Pancreas (tissue), 10 donors: ENCODE measurements around the gene KCNMA1. TPM values are rescaled to one million over a fixed set of nuclear protein-coding genes. Genes with fewer than 3 reads are reported as not detected.

ENCODE experiments used
- ATAC-seq, 4 donors: fragments of 200-7000 bp; cut with Tn5 transposase; one replicate each; pipeline versions ENCODE4 v1.8.0 to v1.9.1; 2020; ENCODE audit warnings: mild to moderate bottlenecking in 4 of 4, moderate library complexity in 4 of 4
- DNase-seq, 6 donors: peaks; one replicate each; pipeline ENCODE4 v3.0.0-alpha.2; 2020
- FAIRE-seq: peaks from 2 replicates; lab custom pipeline; 2012; peaks lifted over from hg19 to GRCh38; lab: Jason Lieb, UNC
- H3K27ac ChIP-seq, 4 donors: fragments of 200-600 bp; sonication (generic); 1 replicate in 3 of 4; 2 replicates in 1 of 4; pipeline versions ENCODE4 v1.5.0 to v1.8.0; 2020
- H3K27me3 ChIP-seq, 4 donors: fragments of 200-600 bp; one replicate each; pipeline ENCODE4 v1.8.0; 2021
- H3K36me3 ChIP-seq, 3 donors: fragments of 200-600 bp; sonication (generic) in 1 of 3; one replicate each; pipeline versions ENCODE4 v1.5.0 to v1.8.0; 2020 to 2021
- H3K4me1 ChIP-seq, 3 donors: fragments of 200-600 bp; one replicate each; pipeline ENCODE4 v1.8.0; 2021
- H3K4me3 ChIP-seq, 4 donors: fragments of 200-600 bp; sonication (generic) in 2 of 4; one replicate each; pipeline versions ENCODE4 v1.5.0 to v1.8.0; 2020 to 2021
- H3K9me3 ChIP-seq, 4 donors: fragments of 200-600 bp; one replicate each; pipeline ENCODE4 v1.8.0; 2021
- WGBS, 2 donors: extraction: QIAGEN DNeasy Blood & Tissue Kit; methylation state at CpG; one replicate each; pipeline ENCODE4 v1.1.7; 2013; 5-methylcytosine and 5-hydroxymethylcytosine counted together
- intact Hi-C, 3 donors: fragments of 100-400 bp; cut with DNase I; formaldehyde crosslinking; loops; one replicate each; pipeline versions ENCODE4 v1.11.1 to v1.14.2; 2022
- polyA plus RNA-seq, 2 donors: library from polyadenylated mRNA; stranded (reverse); fragments of 200-250 nt; gene quantifications; one replicate each; pipeline ENCODE4 v1.2.3, GENCODE V29; 2013
- total RNA-seq, 6 donors: library from RNA; stranded (reverse); fragmentation: NEBNext Ultra II Directional in 4 of 6; extraction: Animal tissue kit (Norgen Biotek cat#: 25700) in 4 of 6; gene quantifications; one replicate each; pipeline versions ENCODE4 v1.2.1 to v1.2.4, GENCODE V29; 2021 to 2023
- TF ChIP-seq, protein P1 (sequence below), 4 donors: fragments of 200-600 bp; sonication (generic) in 3 of 4; IDR thresholded peaks; one replicate each; pipeline versions ENCODE4 v1.5.0 to v1.8.0; 2021; ENCODE audit warnings: antibody characterized with exemption in 4 of 4
- donor health status: healthy with polysubstance abuse.
- donor health status: DM: no; HTN: no; CAD: no; lungs with moderate emphysema.
- donor health status: DM: no; HTN: no; CAD: no.
- donor health status: control.
- donor health status: control.
- donor health status: Bipolar disorder and iron deficiency.
- donor health status: DM: yes; HTN: yes; CAD: no.
- donor health status: DM: no; HTN: no; CAD: no.
- donor health status: DM: no; HTN: no; CAD: no.
- donor health status: DM: yes; HTN: yes; CAD: no.

KCNMA1 gene
- total and polyA plus RNA-seq, 8 donors: 3.5 to 19.4 (median 9.3) TPM

DNA sequence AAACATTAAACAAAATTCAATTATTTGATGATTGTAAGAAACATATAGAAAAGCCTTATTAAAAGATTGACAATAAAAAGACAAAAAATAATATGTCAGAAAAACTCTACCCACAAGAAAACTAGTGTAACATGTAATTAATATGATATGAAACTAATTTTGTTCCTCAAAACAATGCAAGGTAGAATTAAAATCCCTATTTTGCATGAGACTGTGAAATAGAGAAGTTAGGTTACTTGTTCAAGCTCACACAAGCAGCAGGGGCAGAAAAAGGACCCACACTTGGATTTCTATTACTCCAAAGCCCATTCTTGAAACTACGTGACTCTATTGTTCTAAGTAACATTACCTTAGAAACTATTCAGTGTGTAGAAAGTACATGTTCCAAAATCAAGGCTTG lies 96.4 kb downstream of the KCNMA1 start:
- FAIRE-seq (no peak), DNase-seq (no peak), ATAC-seq (no peak)
- intact Hi-C loops: no loop called here
- H3K9me3 ChIP-seq: no peaks in the 10 kb centered on the region
- no peak overlapping the region for H3K27ac ChIP-seq
- no peaks in the 10 kb centered on the region for H3K4me1 ChIP-seq
- H3K27me3 ChIP-seq: no peaks in the 10 kb centered on the region
- TF ChIP-seq, protein P1, sequence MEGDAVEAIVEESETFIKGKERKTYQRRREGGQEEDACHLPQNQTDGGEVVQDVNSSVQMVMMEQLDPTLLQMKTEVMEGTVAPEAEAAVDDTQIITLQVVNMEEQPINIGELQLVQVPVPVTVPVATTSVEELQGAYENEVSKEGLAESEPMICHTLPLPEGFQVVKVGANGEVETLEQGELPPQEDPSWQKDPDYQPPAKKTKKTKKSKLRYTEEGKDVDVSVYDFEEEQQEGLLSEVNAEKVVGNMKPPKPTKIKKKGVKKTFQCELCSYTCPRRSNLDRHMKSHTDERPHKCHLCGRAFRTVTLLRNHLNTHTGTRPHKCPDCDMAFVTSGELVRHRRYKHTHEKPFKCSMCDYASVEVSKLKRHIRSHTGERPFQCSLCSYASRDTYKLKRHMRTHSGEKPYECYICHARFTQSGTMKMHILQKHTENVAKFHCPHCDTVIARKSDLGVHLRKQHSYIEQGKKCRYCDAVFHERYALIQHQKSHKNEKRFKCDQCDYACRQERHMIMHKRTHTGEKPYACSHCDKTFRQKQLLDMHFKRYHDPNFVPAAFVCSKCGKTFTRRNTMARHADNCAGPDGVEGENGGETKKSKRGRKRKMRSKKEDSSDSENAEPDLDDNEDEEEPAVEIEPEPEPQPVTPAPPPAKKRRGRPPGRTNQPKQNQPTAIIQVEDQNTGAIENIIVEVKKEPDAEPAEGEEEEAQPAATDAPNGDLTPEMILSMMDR (IDR thresholded peaks at IDR 0.05): no peak
- H3K4me3 ChIP-seq: no peak overlapping the region
- 94 to 96% methylated on average over 1 of the region's 1 CpG for WGBS, 2 donors
- no peaks in the 10 kb centered on the region for H3K36me3 ChIP-seq

- Histone ChIP-seq H3K9me3 (no peaks in the 10 kb centered on the region), H3K36me3 (no peaks in the 10 kb centered on the region), H3K4me3 (no peak overlapping the region), H3K27me3 (no peaks in the 10 kb centered on the region), H3K27ac (no peak overlapping the region), H3K4me1 (no peaks in the 10 kb centered on the region)
- FAIRE-seq (no peak), DNase-seq (no peak), ATAC-seq (no peak)
- WGBS, 2 donors: 70 to 79% methylated on average over 7 of the region's 7 CpGs
- TF ChIP-seq, protein P1 (IDR thresholded peaks at IDR 0.05): no peak
- intact Hi-C loops: no loop called here
Observed at GRCh38 chr10:77539147-77539935, 98.3 kb downstream of the KCNMA1 start.

DNA sequence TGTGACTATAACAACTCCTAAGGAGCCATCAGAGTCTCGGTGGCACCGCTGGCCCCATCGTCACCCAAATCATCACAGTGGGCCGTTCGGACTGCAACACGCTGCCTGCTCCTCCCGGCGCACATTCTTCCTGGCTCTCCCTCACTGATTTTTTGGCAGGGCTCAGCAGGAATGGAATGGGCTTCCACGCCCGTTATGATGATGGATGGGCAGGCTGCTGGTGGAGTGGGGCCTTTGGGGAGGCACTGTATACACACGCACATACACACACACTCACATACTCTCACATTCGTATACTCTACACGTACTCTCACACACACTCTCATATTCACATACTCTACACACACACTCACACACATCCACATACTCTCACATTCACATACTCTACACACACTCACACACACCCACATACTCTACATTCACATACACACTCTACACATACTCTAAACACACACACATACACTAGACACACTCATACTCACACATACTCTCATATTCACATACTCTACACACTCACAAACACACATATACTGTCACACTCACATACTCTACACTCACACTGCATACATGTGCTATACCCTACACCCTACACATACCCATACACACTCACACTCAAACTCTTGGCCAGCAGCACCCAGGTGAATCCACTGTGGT lies 99.8 kb downstream of the KCNMA1 start:
- H3K4me3 ChIP-seq: no peak overlapping the region
- H3K27ac ChIP-seq: no peak overlapping the region
- 83 to 88% methylated on average over 13 of the region's 13 CpGs for WGBS, 2 donors
- ATAC-seq (no peak), DNase-seq (no peak), FAIRE-seq (no peak)
- no peaks in the 10 kb centered on the region for H3K27me3 ChIP-seq
- intact Hi-C loops: no loop called here
- H3K4me1 ChIP-seq: no peaks in the 10 kb centered on the region
- no peaks in the 10 kb centered on the region for H3K36me3 ChIP-seq
- TF ChIP-seq, protein P1 (IDR thresholded peaks at IDR 0.05): no peak
- H3K9me3 ChIP-seq: no peaks in the 10 kb centered on the region

GRCh38 chr10:77537071-77537470 lies 100.5 kb downstream of the KCNMA1 start:
- WGBS, 2 donors: 78 to 95% methylated on average over 2 of the region's 2 CpGs
- Histone ChIP-seq H3K27ac (no peak overlapping the region), H3K27me3 (no peaks in the 10 kb centered on the region), H3K4me3 (no peak overlapping the region), H3K36me3 (no peaks in the 10 kb centered on the region), H3K9me3 (no peaks in the 10 kb centered on the region), H3K4me1 (no peaks in the 10 kb centered on the region)
- TF ChIP-seq, protein P1 (IDR thresholded peaks at IDR 0.05): no peak
- DNase-seq (no peak), FAIRE-seq (no peak), ATAC-seq (no peak)
- intact Hi-C loops: no loop called here

DNA sequence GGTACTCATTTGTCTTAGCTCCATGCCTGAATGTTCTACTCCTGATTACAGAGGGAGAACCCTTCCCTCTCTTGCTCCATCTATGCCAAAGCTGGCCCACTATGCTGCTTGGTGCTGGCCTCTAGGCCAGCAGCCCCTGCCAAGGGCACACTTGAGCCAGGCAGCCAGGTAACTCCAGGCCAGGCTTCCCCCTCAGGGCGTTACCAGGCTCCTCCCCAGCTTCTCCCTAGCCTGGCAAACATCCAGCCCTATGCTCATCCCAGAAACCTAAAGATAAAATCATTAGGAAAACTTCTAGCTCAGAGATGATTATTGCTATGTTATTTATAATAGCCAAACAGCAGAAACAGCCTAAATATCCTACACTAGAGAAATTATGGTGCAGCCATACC lies 103.7 kb downstream of the KCNMA1 start:
- no peaks in the 10 kb centered on the region for H3K27me3 ChIP-seq
- no peaks in the 10 kb centered on the region for H3K9me3 ChIP-seq
- H3K36me3 ChIP-seq: no peaks in the 10 kb centered on the region
- DNase-seq (no peak), FAIRE-seq (no peak), ATAC-seq (no peak)
- no peaks in the 10 kb centered on the region for H3K4me1 ChIP-seq
- 27 to 33% methylated on average over 1 of the region's 1 CpG for WGBS, 2 donors
- TF ChIP-seq, protein P1 (IDR thresholded peaks at IDR 0.05): no peak
- H3K27ac ChIP-seq: no peak overlapping the region
- H3K4me3 ChIP-seq: no peak overlapping the region
- intact Hi-C loops: no loop called here
